Epithelial cell of proximal tubule (primary cell): Measurements from ENCODE around the gene RAPGEF4. TPM values are rescaled to one million over a fixed set of nuclear protein-coding genes. Genes with fewer than 3 reads are reported as not detected.
A peak's percentile ranks its signal among the peaks of the same experiment; 100 is the strongest.

Source experiments
- DNase-seq: peaks from one replicate; pipeline ENCODE4 v3.0.0-alpha.2; 2011; ENCODE audit warnings: low read depth
- H3K4me3 ChIP-seq: 2 replicates; pipeline ENCODE4 v1.5.1; 2011; ENCODE audit warnings: low read depth, mild to moderate bottlenecking, low read length
- CTCF ChIP-seq: conservative IDR thresholded peaks from 2 replicates; pipeline ENCODE4 v1.5.1; 2012; ENCODE audit warnings: low read depth, mild to moderate bottlenecking, low read length
- total RNA-seq: library from RNA; depleted of rRNA; stranded (reverse); fragments of >200 nt; gene quantifications from 2 replicates; pipeline ENCODE4 v1.2.3, GENCODE V29; 2015

The RAPGEF4 gene
- total RNA-seq, 1 donor from 2014 or later, result 0.81 TPM

- H3K4me3 ChIP-seq, result no peak overlapping the region
- TF ChIP-seq CTCF, result no peak
- no peak for DNase-seq
Observed at GRCh38 chr2:172927641-172928357, 192.2 kb downstream of the RAPGEF4 start.

GRCh38 chr2:172928756-172929155 is 193.1 kb downstream of the RAPGEF4 start:
- H3K4me3 ChIP-seq, result no peak overlapping the region
- no peak for TF ChIP-seq CTCF
- DNase-seq, result no peak

- H3K4me3 ChIP-seq, result no peak overlapping the region
- DNase-seq, result no peak
- TF ChIP-seq CTCF, result no peak
Observed at GRCh38 chr2:172929644-172930043, 194.0 kb downstream of the RAPGEF4 start.

GRCh38 chr2:172930871-172931255 is 195.2 kb downstream of the RAPGEF4 start:
- no peak for TF ChIP-seq CTCF
- no peak overlapping the region for H3K4me3 ChIP-seq
- DNase-seq, result no peak

- DNase-seq, result no peak
- H3K4me3 ChIP-seq, result no peak overlapping the region
- TF ChIP-seq CTCF, result no peak
Observed at GRCh38 chr2:172931256-172931894, 195.7 kb downstream of the RAPGEF4 start.

GRCh38 chr2:172931918-172932520 is 196.4 kb downstream of the RAPGEF4 start:
- H3K4me3 ChIP-seq, result no peak overlapping the region
- peak; percentile 9 for DNase-seq
- peak; percentile 81 for TF ChIP-seq CTCF
